Middle frontal gyrus (tissue), 1 donor: Measurements from ENCODE around the gene TTC34.

ENCODE experiments used
- DNase-seq: peaks from one replicate; pipeline ENCODE4 v3.0.0-alpha.2; 2015; ENCODE audit warnings: low spot score; ENCODE audit errors: extremely low spot score

TTC34 gene

DNA sequence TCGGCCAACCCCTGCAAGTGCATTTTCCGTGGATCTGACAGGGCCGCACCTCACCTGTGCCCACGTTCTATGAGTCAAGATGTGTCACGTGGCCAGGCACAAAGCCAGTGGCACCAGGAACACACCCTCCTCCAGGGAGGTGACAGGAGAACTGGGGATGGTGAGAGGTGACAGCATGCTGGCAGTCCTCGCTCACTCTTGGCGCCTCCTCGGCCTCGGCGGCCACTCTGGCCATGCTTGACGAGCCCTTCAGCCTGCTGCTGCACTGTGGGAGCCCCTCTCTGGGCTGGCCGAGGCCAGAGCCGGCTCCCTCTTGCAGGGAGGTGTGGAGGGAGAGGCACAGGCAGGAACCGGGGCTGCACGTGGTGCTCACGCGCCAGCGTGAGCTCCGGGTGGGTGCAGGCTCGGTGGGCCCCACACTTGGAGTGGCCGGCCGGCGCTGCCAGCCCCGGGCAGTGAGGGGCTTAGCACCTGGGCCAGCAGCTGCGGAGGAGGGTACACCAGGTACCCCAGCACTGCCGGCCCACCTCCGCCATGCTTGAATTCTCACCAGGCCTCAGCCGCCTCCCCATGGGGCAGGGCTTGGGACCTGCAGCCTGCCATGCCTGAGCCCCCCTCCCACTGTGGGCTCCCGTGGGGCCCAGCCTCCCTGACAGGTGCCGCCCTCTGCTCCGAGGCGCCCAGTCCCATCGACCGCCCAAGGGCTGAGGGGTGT lies 11.6 kb upstream of the TTC34 start:
- DNase-seq: no peak

DNA sequence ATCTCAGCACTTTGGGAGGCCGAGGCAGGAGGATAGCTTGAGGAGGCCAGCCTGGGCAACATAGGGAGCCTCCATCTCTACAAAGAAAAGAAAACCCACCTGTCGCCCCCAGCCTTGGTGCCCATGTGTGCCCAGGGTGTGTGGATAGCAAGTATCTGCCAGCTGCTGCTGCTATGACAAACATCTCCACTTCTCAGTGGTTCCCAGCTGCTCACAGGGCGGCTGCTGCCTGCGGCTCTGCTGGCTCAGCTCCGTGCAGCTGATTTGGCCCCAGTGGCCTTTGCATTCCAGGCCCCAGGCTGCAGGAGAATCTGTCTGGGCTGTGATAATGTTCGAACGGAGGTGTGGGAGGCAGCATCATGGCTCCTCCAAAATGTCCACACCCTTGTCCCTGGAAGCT lies 10.6 kb upstream of the TTC34 start:
- no peak for DNase-seq

DNA sequence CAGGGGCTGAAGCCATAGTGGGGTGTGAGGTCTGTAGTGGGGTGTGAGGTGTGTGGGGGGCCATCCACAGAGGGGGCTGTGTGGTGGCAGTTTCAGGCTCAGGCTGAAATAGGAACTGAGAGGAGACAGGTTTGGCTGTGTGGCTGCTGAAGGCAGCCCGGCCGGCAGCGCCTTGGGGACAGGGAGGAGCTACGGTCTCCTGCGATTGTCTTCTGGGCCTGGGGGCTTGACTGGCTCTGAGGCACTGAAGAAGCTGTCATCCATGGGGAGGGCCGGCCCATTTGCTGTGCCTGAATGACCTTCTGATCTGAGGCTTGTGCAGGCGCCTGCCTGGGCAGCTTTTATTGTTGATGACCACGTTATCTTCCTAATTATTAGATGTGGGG lies 10.0 kb upstream of the TTC34 start:
- no peak for DNase-seq

DNA sequence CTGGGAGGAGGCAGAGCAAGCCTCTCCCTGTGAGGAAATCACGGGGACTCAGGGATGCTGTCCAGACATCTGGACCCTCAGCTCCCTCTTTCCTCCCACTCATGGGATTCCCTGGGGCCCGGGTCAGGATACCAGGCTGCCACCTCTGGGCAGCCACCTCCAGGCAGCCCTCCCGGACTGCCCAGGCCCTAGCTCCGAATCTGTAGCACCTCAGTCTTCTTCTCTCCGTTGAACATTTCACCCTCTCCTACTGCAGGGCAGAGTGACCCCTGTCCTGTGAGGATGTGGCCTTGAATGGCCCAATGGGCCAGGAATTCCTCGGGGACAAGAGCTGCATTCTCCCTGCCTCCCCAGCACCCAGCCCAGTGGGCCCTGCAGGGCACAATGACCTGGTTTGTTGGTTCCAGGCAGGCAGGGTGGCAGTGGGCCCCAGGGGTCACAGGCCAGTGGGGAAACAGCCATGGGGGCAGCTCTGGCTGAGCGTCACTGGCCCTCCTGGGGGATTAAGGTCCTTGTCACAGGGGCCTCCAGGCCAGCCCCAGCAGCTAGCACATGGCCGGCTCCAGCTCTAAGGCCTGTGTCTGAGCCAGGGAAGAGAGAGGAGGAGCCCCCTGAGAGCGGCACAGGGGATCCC lies 9.5 kb upstream of the TTC34 start:
- no peak for DNase-seq

DNA sequence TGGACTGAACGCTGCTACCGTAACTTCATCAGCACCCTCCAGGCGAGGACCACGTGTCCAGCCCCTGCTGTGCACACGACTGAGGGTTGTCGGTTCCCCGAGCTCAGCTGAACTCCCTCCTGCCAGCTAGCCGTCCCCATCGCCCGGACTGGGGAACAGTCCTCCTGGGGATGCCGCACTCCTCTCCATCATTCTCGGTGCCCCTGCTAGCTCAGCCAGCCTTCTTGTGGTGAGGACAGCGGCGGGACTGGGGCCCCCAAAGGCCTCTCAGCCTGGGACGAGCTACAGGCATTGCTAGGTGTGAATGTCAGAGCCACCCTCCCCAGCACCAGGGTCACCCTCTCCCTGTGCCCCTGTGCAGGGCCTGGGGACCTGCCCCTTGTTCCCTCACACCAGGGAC lies 8.8 kb upstream of the TTC34 start:
- DNase-seq: no peak

DNA sequence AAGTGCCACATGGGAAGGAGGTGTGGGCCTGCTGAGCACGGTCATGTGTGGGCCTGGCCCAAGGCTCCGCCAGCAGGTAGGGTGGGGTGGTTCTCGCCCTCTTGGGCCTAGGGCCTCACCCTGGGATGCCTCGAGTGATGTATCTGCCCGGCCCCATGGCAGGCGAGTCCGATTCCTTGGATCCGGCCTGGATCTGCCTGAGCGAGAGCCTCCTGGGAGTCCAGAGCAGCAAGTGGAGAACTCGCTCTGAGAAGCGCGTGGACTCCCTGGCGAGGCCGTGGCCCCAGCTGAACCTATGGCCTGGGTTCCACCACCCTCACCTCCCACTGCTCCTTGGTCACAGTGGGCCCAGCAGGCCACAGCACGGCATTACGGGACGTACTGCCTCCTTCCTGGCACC lies 8.2 kb upstream of the TTC34 start:
- DNase-seq: no peak

DNA sequence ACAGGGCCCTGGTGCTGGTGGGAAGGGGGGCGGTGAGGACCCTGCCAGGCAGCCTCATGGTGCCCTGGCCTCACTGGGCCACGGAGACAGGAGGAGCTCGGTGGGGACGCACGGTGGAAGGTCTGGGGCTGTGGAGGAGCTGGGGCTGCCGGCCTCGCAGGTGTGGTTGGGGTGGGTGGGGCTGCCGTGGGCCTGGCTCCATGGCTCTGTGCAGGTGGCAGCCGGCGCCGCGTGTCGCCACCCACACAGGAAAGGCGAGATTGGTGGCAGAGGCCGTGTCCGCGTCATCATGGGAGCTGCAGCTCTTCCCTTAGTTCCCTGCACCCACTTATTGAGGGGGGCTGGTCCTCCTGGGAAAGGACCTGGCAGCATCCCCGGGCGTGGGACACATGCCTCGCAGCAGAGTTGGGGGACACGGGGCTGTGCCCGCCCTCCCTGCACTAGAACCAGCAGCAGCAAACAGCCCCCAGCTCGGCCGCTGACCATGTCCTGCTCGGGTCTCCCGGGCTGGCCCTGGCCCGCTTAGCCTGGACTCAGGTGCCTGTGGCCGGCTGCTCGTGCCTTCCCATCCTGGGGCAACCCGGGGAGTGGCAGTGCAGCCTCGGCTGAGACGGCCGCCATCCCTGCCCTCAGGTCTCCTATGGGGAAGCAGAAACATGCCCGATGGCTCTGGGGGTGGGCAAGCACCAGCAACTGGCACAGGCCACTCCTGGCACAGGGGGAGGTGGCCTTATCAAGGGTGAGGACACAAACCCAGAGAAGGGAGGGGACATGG lies 7.5 kb upstream of the TTC34 start:
- DNase-seq: no peak

DNA sequence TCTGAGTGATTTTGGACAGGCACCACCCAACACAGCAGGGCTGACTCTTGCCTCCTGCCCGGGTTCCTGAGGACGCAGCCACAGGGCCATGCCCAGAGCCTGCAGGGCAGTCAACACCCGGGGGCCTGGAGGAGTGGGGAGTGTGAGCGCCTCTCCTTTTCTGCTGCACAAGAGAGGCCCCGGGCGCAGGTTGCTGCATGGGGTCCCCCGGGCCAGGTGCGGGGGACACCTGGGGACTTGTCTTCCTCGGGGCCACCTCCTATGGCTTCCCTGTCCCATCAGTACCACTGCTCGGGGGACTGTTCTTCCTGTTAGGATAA lies 6.9 kb upstream of the TTC34 start:
- DNase-seq: no peak

DNA sequence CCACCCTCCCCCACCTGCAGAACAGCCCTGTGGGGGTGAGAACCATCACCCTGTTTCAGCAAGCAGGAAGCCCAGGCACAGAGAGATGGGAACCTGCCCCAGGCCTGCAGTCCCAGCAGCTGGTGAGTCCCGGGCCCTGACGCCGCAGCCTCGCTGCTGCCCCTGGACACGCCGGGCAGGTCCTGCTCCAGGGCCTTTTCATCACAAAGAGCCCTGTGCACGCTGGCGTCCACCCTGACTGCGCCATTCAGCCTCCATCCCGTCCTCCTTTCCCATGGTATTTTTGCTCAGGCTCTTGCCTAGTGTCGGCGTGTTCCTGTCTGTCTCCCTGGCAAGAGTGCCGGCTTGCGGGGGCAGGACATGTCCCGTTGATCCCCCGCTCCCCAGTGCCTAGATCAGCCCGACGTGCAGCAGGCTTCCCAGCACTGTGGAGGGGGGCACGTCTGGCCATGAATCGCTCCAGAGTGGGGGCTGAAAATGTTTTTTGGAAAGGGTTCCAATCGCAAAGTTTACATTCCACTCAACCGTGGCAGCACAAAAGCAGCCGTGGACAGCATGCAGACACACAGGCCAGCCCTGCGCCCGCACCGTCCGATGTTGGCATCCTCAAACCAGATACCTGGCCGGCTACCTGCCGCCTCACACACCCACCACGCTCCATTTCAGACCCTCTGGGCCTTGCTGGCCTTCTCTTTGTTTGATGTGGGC lies 6.3 kb upstream of the TTC34 start:
- DNase-seq: no peak

DNA sequence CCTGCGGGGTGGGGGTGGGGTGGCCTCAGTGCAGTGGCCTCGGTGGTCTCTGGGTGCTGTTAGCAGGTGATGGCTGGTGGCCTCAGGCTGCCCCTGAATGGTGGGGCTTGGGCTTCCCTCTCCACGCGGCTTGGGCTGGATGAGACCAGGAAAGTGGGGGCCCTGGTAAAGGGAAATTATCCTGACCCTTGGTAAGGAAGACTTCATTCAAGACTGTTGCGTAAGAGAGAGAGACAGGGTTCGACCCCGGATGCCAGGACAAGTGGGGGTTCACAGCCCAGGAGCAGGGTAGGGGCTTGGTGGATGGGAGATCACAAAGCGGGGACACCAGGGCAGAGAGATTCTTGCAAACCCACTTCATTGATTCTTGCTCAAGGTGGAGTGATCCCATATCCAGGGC lies 5.5 kb upstream of the TTC34 start:
- no peak for DNase-seq

DNA sequence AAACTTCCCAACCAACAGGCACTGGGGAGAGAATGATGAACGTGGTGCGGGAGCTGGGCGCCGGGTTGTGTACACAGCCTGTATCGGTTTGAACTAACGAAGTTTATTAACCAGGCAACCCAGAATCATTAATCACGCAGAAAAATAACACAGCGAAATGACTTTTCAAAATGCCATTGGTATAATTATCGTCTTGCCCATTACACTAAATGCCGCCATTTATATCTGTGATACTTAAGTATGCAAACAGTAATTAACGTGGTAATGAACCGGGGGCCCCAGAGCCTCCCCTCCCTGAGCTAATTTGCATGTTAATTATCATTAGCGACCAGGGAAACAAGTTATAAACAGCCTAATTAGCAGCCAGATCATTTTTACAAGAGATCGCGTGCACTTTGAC lies 5.1 kb upstream of the TTC34 start:
- no peak for DNase-seq

DNA sequence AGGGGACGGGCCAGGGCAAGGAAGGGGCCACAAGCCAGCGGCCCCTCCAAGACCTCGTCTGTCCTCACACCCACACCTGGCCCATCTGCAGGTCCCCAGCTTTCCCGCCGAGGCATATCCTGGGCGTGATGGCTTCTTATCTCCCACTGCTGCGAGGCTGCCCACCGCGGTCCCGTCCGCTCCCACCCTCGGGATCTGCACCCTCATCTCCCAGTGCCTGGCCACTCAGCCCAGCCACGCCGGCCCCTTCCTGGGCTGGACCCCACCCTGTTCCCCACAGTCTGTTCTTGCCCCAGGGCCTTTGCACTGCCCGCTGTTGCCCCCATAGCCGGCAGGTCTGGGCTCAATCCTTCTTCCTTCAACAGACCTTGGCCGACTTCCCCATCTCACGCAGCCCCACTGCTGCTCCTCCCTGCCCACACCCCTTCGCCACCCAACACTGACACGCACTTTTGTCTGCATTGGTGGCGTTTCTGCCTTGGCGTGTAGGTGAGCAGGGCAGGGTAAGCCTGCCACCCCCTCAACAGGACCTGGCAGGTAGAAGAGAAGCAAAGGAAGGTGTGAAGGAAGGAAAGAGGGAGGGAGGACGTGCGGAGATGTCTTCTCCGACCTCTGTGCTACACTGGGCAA lies 4.4 kb upstream of the TTC34 start:
- no peak for DNase-seq

DNA sequence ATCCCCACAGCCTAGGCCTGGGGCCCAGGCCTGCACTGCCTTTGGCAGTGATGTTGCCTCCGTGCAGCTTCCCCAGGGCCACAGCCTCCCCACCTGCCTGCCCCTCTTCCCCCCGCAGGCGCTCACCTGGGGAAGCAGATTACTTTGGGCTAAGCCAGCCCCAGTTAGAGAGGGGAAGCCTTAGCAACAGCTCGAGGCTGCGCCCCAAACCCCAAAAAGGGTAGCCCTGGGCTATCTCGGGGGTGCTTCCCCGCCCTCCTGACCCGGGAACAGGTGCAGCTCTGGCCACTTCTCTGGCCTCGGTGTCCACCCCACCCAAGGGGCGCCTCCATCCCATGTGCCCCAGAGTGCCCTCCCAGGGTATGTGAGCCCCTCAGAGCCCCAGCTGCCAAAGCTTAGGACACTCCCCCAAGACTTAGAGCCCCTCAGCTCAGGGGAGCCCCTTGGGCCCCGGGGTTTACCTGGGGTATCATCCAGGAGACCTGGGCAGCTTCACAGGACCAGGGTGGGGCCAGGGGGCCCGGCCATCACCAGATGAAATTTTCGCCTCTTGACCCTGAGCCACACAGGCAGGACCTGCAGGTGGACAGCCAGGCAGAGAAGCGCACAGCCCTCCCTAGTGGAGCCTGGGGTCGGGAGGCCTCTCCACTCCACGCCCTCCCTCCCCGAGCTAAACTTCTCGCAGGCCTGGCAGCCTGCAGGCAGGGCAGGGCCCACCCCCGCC lies 3.3 kb upstream of the TTC34 start:
- no peak for DNase-seq

DNA sequence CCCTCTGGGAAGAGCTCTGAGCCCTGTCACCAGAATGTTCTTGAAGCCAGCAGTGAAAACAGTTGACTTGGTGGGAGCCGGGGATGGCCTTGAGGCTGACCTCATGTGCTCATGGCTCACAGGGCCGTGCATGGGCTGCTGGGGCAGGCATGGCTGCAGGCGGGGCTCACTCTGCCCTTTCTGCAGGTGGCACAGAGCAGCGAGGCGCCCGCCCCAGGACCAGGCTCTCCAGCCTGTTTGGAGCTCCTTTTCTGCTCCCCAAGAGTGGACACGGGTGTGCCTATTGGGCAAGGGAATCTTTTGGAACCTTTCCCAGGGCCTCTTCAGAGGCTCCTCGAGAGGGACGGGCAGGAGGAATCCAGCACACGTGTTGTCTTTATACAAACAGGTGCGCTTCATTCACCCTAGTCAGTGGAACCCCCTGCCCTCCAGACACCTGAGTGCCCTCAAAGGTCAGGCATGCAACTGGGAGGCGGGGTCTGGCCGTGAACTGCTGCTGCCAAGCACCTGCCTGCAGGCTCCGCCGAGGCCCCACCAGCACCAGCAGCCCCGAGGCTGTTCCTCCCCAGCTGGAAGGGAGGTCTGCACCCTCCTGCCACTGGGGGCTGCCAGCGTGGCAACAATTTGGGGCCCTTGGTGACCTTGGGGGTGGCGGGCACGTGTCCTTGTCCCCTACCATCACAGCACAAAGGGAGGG lies 2.6 kb upstream of the TTC34 start:
- no peak for DNase-seq

DNA sequence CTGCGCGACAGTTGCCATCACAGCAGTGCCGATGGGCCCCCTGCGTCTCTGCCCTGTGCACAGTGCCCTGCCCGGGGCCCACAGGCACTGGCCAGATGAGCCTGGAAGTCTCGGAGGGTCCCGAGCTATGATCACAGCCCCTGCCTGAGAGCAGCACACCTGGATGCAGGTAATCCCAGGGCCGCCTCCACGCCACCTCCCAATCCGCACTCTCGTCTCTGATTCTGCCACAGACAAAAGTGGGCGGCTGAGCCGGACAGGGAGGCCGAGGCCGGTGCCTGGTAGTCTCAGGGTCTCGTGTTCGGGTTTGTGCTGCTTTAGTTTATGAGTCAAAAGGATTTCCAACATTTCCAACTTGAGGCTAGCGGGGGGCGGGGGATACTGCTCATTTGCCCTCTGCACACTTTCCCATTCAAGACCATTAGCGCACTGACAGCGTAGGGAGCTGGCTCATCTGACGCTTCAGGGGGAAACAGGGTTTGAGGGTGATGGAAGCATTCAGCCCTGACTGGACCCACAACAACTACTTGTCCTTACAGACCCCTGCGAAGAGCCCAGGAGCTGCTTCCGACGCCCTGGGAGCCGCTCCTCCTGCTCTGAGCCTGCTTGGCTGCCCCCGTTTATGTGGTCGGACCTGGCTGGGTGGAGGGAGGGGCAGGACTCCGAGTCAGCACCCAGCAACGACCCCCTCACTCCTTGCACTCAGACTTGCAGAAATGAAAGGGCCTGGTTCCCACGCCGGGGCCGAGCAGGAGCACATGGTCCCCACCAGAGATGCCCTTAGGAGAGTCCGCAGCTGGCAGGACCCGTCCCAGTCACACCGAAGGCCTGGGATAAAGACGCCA lies 1.8 kb upstream of the TTC34 start:
- no peak for DNase-seq

DNA sequence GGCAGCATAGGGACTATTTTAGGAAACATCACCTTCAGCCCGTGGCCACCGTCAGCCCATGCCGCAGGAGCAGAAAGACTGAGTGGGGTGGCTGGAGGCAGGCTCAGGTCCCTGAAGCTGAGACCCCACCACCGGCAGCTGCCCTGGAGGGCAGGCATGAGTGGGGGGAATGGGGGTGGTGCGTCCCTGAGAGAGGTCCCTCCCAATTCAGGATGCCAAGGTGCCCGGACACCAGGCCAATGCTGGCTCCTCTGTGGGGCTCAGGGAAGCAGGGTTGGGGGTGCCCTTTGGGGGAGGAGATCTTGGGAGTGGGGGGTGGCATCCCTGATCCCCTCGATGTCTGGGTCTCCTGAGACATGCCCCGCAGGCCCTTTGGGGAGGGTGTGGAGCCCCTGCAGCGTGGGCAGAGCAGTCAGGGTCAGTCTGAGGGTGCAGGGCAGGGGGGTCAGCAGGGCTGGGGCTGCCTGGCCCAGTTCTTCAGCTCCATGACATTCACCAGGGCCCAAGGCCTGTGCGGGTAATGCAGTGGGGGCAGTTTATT lies 998 bp upstream of the TTC34 start:
- no peak for DNase-seq

DNA sequence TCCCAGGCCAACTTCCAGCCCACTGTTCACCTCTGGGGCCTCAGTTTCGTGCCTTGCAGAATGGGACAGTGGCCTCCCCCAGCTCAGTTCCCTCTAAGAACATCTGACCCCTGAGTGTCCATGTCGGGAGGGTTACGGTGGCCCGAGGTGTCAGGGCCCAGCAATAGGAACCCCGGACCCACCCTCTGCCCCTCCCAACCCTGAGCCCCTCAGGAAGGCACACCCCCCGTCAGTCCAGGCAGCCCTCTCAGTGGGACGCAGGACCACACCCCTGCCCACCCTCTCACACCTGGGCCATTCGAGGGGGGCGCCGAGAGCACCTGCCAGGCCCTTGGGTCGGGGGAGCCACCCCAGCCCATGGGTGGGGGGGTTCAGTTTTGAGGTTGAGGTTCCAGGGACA lies 447 bp downstream of the TTC34 start:
- no peak for DNase-seq

DNA sequence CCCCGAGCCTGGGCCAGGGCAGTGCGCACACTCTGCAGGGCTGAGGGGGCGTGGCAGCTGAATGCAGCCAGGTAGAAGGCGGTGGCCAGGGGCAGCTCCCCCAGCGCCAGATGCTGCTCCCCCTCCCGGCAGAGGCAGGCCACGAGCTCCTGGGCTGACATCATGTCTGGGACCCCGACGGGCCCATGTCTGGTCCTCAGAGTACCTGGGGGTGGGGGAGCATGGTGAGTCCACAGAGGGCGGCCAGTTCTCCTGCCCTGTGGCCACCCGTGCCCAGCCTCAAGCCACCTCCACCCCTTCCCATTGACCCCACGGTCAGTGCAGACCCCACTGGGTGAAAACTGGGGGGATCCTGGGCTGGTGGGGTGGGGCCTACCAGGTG lies 838 bp downstream of the TTC34 start:
- no peak for DNase-seq
